ENCODE results near the gene ZSCAN26.

DNA sequence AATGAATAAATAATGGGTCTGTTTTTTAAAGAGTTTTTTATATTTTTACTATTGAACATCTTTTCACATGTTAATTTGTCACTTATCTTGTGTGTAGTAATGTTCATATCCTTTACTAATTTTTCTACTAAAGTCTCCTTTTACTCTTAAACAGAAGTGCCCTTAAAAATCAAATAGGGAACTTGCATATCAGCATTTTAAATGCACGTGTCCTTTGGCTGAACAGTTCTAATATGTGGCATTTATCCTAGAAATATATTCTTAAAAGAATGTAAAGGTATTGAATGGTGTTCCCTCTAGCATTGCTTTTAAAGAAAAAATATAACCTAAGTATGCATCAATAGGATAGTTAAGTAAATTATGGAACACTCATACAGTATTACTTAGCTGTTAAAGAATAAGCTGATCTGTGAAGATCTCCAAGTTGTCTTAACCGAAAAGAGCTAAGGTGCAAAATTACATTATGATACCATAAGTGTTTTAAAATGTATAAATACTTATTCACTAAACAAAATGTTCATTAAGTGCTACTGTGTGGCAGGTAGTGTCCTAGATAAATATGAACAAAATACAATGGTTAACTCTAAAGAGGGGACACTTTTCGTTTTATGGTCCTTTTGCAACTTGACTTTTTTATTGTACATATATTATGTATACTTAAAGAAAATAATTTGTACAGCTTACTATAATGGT is 13.8 kb downstream of the ZSCAN26 start:
- TF ChIP-seq, protein P1, sequence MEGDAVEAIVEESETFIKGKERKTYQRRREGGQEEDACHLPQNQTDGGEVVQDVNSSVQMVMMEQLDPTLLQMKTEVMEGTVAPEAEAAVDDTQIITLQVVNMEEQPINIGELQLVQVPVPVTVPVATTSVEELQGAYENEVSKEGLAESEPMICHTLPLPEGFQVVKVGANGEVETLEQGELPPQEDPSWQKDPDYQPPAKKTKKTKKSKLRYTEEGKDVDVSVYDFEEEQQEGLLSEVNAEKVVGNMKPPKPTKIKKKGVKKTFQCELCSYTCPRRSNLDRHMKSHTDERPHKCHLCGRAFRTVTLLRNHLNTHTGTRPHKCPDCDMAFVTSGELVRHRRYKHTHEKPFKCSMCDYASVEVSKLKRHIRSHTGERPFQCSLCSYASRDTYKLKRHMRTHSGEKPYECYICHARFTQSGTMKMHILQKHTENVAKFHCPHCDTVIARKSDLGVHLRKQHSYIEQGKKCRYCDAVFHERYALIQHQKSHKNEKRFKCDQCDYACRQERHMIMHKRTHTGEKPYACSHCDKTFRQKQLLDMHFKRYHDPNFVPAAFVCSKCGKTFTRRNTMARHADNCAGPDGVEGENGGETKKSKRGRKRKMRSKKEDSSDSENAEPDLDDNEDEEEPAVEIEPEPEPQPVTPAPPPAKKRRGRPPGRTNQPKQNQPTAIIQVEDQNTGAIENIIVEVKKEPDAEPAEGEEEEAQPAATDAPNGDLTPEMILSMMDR (IDR thresholded peaks at IDR 0.05; ENCODE audit: low read depth, low read length): no peak
- TF ChIP-seq EZH2phosphoT487 (IDR thresholded peaks at IDR 0.05; ENCODE audit: low read depth): no peak

Measured in OCI-LY3 (cell line).